Naive thymus-derived CD4-positive, alpha-beta T cell (primary cell): Measurements from ENCODE around the gene ZNF454. TPM values are rescaled to one million over a fixed set of nuclear protein-coding genes. Genes with fewer than 3 reads are reported as not detected.

Experiments used
- ATAC-seq: fragments of 150-1000 bp; cut with Tn5 transposase; 2 replicates; pipeline ENCODE4 v1.10.0; 2021; ENCODE audit warnings: mild to moderate bottlenecking, moderate library complexity
- CTCF ChIA-PET: fragments of 350-600 bp; sonication (Branson Sonifier 250); formaldehyde crosslinking; loops from one replicate; lab custom pipeline; 2021; ENCODE audit warnings: antibody characterized with exemption; lab: Charles Lee
- POLR2A ChIA-PET: fragments of 350-600 bp; sonication (Branson Sonifier 250); formaldehyde crosslinking; loops from one replicate; lab custom pipeline; 2021; ENCODE audit warnings: antibody characterized with exemption, inconsistent platforms; lab: Charles Lee
- DNase-seq, 9 donors: peaks; one replicate each; pipeline versions ENCODE4 v3.0.0 to v3.0.0-alpha.2; 2020 to 2022; ENCODE audit warnings: mixed read lengths in 1 of 9
- H3K27ac ChIP-seq: one replicate; pipeline ENCODE4 v1.7.0; 2013; ENCODE audit warnings: mild to moderate bottlenecking, low read depth, low read length, moderate library complexity
- H3K27me3 ChIP-seq, 2 donors: one replicate each; pipeline ENCODE4 v1.7.0; 2013; ENCODE audit warnings: low read length in 2 of 2, mild to moderate bottlenecking in 2 of 2, moderate library complexity in 2 of 2; ENCODE audit not compliant: control insufficient read depth in 2 of 2, insufficient read depth in 2 of 2
- H3K36me3 ChIP-seq, 3 experiments: 1 replicate in 2 of 3; 2 replicates in 1 of 3; pipeline ENCODE4 v1.7.0; 2013; ENCODE audit warnings: low read length in 3 of 3, mild to moderate bottlenecking in 3 of 3, moderate library complexity in 1 of 3; ENCODE audit not compliant: insufficient read depth in 3 of 3, control insufficient read depth in 2 of 3
- H3K4me1 ChIP-seq, 2 donors: one replicate each; pipeline ENCODE4 v1.7.0; 2013; ENCODE audit warnings: low read length in 2 of 2, mild to moderate bottlenecking in 2 of 2, moderate library complexity in 1 of 2; ENCODE audit not compliant: control insufficient read depth in 2 of 2, insufficient read depth in 2 of 2
- H3K4me3 ChIP-seq: 2 replicates; pipeline ENCODE4 v1.7.0; 2013; ENCODE audit warnings: mild to moderate bottlenecking, low read length
- H3K9me3 ChIP-seq, 3 experiments: 1 replicate in 2 of 3; 2 replicates in 1 of 3; pipeline ENCODE4 v1.7.0; 2013; ENCODE audit warnings: low read length in 3 of 3; ENCODE audit not compliant: control insufficient read depth in 2 of 3
- H3K27ac Mint-ChIP-seq, 9 donors: one replicate each; pipeline ENCODE4 v1.8.0; 2020 to 2022; ENCODE audit warnings: mixed read lengths in 9 of 9, mild to moderate bottlenecking in 8 of 9, moderate library complexity in 5 of 9, inconsistent platforms in 2 of 9
- H3K27me3 Mint-ChIP-seq, 5 donors: one replicate each; pipeline ENCODE4 v1.8.0; 2021 to 2022; ENCODE audit warnings: mixed read lengths in 5 of 5, mild to moderate bottlenecking in 1 of 5
- H3K36me3 Mint-ChIP-seq, 5 donors: one replicate each; pipeline ENCODE4 v1.8.0; 2020 to 2022; ENCODE audit warnings: mixed read lengths in 5 of 5, mild to moderate bottlenecking in 3 of 5, inconsistent platforms in 1 of 5
- H3K4me1 Mint-ChIP-seq, 7 donors: one replicate each; pipeline ENCODE4 v1.8.0; 2020 to 2022; ENCODE audit warnings: mixed read lengths in 7 of 7, mild to moderate bottlenecking in 3 of 7, inconsistent platforms in 1 of 7
- H3K4me3 Mint-ChIP-seq, 10 donors: one replicate each; pipeline ENCODE4 v1.8.0; 2020 to 2022; ENCODE audit warnings: mild to moderate bottlenecking in 10 of 10, mixed read lengths in 10 of 10, moderate library complexity in 6 of 10, inconsistent platforms in 2 of 10
- H3K9me3 Mint-ChIP-seq, 11 donors: one replicate each; pipeline ENCODE4 v1.8.0; 2020 to 2022; ENCODE audit warnings: mixed read lengths in 11 of 11, mild to moderate bottlenecking in 4 of 11, inconsistent platforms in 1 of 11, moderate library complexity in 1 of 11
- intact Hi-C, 2 donors: fragments of 100-400 bp; cut with micrococcal nuclease; formaldehyde crosslinking; loops; one replicate each; pipeline ENCODE4 v1.15.1; 2023
- polyA plus RNA-seq, 2 donors: library from polyadenylated mRNA; unstranded; fragments of 300-500 nt; fragmentation: Illumina TruSeq; gene quantifications; one replicate each; pipeline ENCODE4 v1.2.3, GENCODE V29; 2021
- total RNA-seq, 6 experiments: library from RNA in 5 of 6; stranded (reverse) in 5 of 6; gene quantifications; 1 replicate in 5 of 6; 2 replicates in 1 of 6; pipeline ENCODE4 v1.2.3 and lab custom pipeline; 2021 to 2026

ZNF454 gene
- total and polyA plus RNA-seq, 7 experiments from 2014 or later = 0.32 to 0.35 TPM; not detected in 5

- no peak overlapping the region for H3K27ac Mint-ChIP-seq
- peaks cover 0 to 3% (median 0%) of the 10 kb centered on the region in 5 donors for H3K36me3 Mint-ChIP-seq
- H3K4me1 Mint-ChIP-seq = no peaks in the 10 kb centered on the region
- ATAC-seq = no peak
- Histone ChIP-seq H3K36me3 (no peaks in the 10 kb centered on the region), H3K4me3 (no peak overlapping the region), H3K9me3 (peaks cover 0 to 51% (median 0%) of the 10 kb centered on the region in 3 experiments), H3K27me3 (no peaks in the 10 kb centered on the region), H3K27ac (no peak overlapping the region), H3K4me1 (no peaks in the 10 kb centered on the region)
- ChIA-PET CTCF (no interaction called here), POLR2A (no interaction called here)
- DNase-seq = no peak
- intact Hi-C loops = no loop called here
- peaks cover 0 to 3% (median 0%) of the 10 kb centered on the region in 5 donors for H3K27me3 Mint-ChIP-seq
- H3K9me3 Mint-ChIP-seq = peaks cover 2 to 61% (median 25%) of the 10 kb centered on the region in 11 donors
- H3K4me3 Mint-ChIP-seq = no peak overlapping the region
Measured at GRCh38 chr5:178986326-178986960, 45.4 kb downstream of the ZNF454 start.

- Histone ChIP-seq H3K27ac (no peak overlapping the region), H3K4me1 (no peaks in the 10 kb centered on the region), H3K9me3 (peaks cover 0 to 43% (median 0%) of the 10 kb centered on the region in 3 experiments), H3K4me3 (no peak overlapping the region), H3K27me3 (no peaks in the 10 kb centered on the region), H3K36me3 (no peaks in the 10 kb centered on the region)
- intact Hi-C loops = no loop called here
- no peak for DNase-seq
- Mint-ChIP-seq H3K36me3 (peaks cover 0 to 6% (median 0%) of the 10 kb centered on the region in 5 donors), H3K27me3 (peaks cover 10 to 21% (median 20%) of the 10 kb centered on the region in 5 donors), H3K9me3 (peaks cover 0 to 41% (median 16%) of the 10 kb centered on the region in 11 donors), H3K4me3 (no peak overlapping the region), H3K4me1 (peaks cover 0 to 4% (median 0%) of the 10 kb centered on the region in 7 donors), H3K27ac (no peak overlapping the region)
- CTCF ChIA-PET = no interaction called here
- POLR2A ChIA-PET = no interaction called here
- no peak for ATAC-seq
Measured at GRCh38 chr5:178988436-178989220, 47.6 kb downstream of the ZNF454 start.

- ChIA-PET CTCF (no interaction called here), POLR2A (no interaction called here)
- intact Hi-C loops = no loop called here
- Mint-ChIP-seq H3K9me3 (peaks cover 0 to 35% (median 16%) of the 10 kb centered on the region in 11 donors), H3K27me3 (peaks cover 15 to 27% (median 22%) of the 10 kb centered on the region in 5 donors), H3K4me1 (peaks cover 0 to 8% (median 3%) of the 10 kb centered on the region in 7 donors), H3K36me3 (peaks cover 0 to 6% (median 0%) of the 10 kb centered on the region in 5 donors), H3K27ac (no peak overlapping the region), H3K4me3 (no peak overlapping the region)
- no peak for DNase-seq
- Histone ChIP-seq H3K36me3 (no peaks in the 10 kb centered on the region), H3K4me3 (no peak overlapping the region), H3K27me3 (no peaks in the 10 kb centered on the region), H3K27ac (no peak overlapping the region), H3K4me1 (no peaks in the 10 kb centered on the region), H3K9me3 (peaks cover 0 to 40% (median 0%) of the 10 kb centered on the region in 3 experiments)
- ATAC-seq = no peak
Measured at GRCh38 chr5:178989311-178989710, 48.3 kb downstream of the ZNF454 start.

- peaks cover 20 to 31% (median 27%) of the 10 kb centered on the region in 5 donors for H3K27me3 Mint-ChIP-seq
- peaks cover 0 to 28% (median 19%) of the 10 kb centered on the region in 11 donors for H3K9me3 Mint-ChIP-seq
- Histone ChIP-seq H3K4me3 (no peak overlapping the region), H3K27me3 (no peaks in the 10 kb centered on the region), H3K4me1 (no peaks in the 10 kb centered on the region), H3K36me3 (no peaks in the 10 kb centered on the region), H3K9me3 (peaks cover 0 to 32% (median 0%) of the 10 kb centered on the region in 3 experiments), H3K27ac (no peak overlapping the region)
- POLR2A ChIA-PET = no interaction called here
- H3K4me3 Mint-ChIP-seq = no peak overlapping the region
- CTCF ChIA-PET = no interaction called here
- peaks cover 0 to 8% (median 2%) of the 10 kb centered on the region in 5 donors for H3K36me3 Mint-ChIP-seq
- intact Hi-C loops = no loop called here
- H3K27ac Mint-ChIP-seq = peak overlapping the region in 1 of 9 donors; percentile 73
- no peak for DNase-seq
- peaks cover 0 to 12% (median 7%) of the 10 kb centered on the region in 7 donors for H3K4me1 Mint-ChIP-seq
- no peak for ATAC-seq
Measured at GRCh38 chr5:178990491-178990890, 49.5 kb downstream of the ZNF454 start.

- no peak for DNase-seq
- peaks cover 0 to 15% (median 9%) of the 10 kb centered on the region in 7 donors for H3K4me1 Mint-ChIP-seq
- H3K4me3 ChIP-seq = no peak overlapping the region
- no peaks in the 10 kb centered on the region for H3K27me3 ChIP-seq
- peaks cover 0 to 30% (median 13%) of the 10 kb centered on the region in 11 donors for H3K9me3 Mint-ChIP-seq
- peaks cover 0 to 9% (median 4%) of the 10 kb centered on the region in 5 donors for H3K36me3 Mint-ChIP-seq
- intact Hi-C loops = no loop called here
- H3K4me1 ChIP-seq = no peaks in the 10 kb centered on the region
- peaks cover 0 to 25% (median 0%) of the 10 kb centered on the region in 3 experiments for H3K9me3 ChIP-seq
- H3K27me3 Mint-ChIP-seq = peaks cover 22 to 36% (median 30%) of the 10 kb centered on the region in 5 donors
- H3K27ac ChIP-seq = no peak overlapping the region
- no peaks in the 10 kb centered on the region for H3K36me3 ChIP-seq
- H3K27ac Mint-ChIP-seq = no peak overlapping the region
- POLR2A ChIA-PET = no interaction called here
- CTCF ChIA-PET = no interaction called here
- H3K4me3 Mint-ChIP-seq = no peak overlapping the region
- no peak for ATAC-seq
Measured at GRCh38 chr5:178991190-178992145, 50.5 kb downstream of the ZNF454 start.

GRCh38 chr5:178992291-178992895, 51.4 kb downstream of the ZNF454 start:
- Histone ChIP-seq H3K4me1 (no peaks in the 10 kb centered on the region), H3K27ac (no peak overlapping the region), H3K36me3 (no peaks in the 10 kb centered on the region), H3K4me3 (no peak overlapping the region), H3K27me3 (no peaks in the 10 kb centered on the region), H3K9me3 (peaks cover 0 to 16% (median 0%) of the 10 kb centered on the region in 3 experiments)
- H3K27me3 Mint-ChIP-seq = peaks cover 22 to 42% (median 30%) of the 10 kb centered on the region in 5 donors
- intact Hi-C loops = no loop called here
- no peak for ATAC-seq
- no peak overlapping the region for H3K27ac Mint-ChIP-seq
- peaks cover 0 to 9% (median 4%) of the 10 kb centered on the region in 5 donors for H3K36me3 Mint-ChIP-seq
- DNase-seq = no peak
- H3K4me3 Mint-ChIP-seq = peak overlapping the region in 1 of 10 donors; percentile 49
- peaks cover 0 to 27% (median 10%) of the 10 kb centered on the region in 11 donors for H3K9me3 Mint-ChIP-seq
- ChIA-PET CTCF (no interaction called here), POLR2A (no interaction called here)
- peaks cover 0 to 15% (median 9%) of the 10 kb centered on the region in 7 donors for H3K4me1 Mint-ChIP-seq
